Uterus (tissue), 4 donors: ENCODE results near the gene NREP. TPM values are rescaled to one million over a fixed set of nuclear protein-coding genes. Genes with fewer than 3 reads are reported as not detected.

Experiments
- DNase-seq, 2 donors: peaks; one replicate each; pipeline ENCODE4 v3.0.0-alpha.2; 2019 to 2020
- H3K27ac ChIP-seq, 2 donors: fragments of 200-600 bp; sonication (generic); 1 replicate in 1 of 2; 2 replicates in 1 of 2; pipeline ENCODE4 v1.5.1; 2016 to 2018
- H3K27me3 ChIP-seq, 2 donors: fragments of 200-600 bp; sonication (generic); one replicate each; pipeline ENCODE4 v1.5.1; 2018 to 2019; ENCODE audit warnings: control low read depth in 1 of 2
- H3K36me3 ChIP-seq, 2 donors: fragments of 200-600 bp; sonication (generic); one replicate each; pipeline ENCODE4 v1.5.1; 2019; ENCODE audit warnings: control low read depth in 1 of 2
- H3K4me1 ChIP-seq, 2 donors: fragments of 200-600 bp; sonication (generic); one replicate each; pipeline ENCODE4 v1.5.1; 2018 to 2019; ENCODE audit warnings: control low read depth in 1 of 2
- H3K4me3 ChIP-seq, 2 donors: fragments of 200-600 bp; sonication (generic); 1 replicate in 1 of 2; 2 replicates in 1 of 2; pipeline ENCODE4 v1.5.1; 2018 to 2019; ENCODE audit warnings: mild to moderate bottlenecking in 1 of 2
- H3K9me3 ChIP-seq, 2 donors: fragments of 200-600 bp; sonication (generic); one replicate each; pipeline ENCODE4 v1.5.1; 2019; ENCODE audit warnings: control low read depth in 1 of 2
- CTCF ChIP-seq, 4 experiments: fragments of 200-600 bp in 2 of 4; fragments of 450-650 bp in 2 of 4; sonication (generic) in 2 of 4; IDR thresholded peaks; one replicate each; pipeline ENCODE4 v1.5.1; 2016 to 2019; ENCODE audit warnings: antibody characterized with exemption in 4 of 4, mild to moderate bottlenecking in 2 of 4, moderate library complexity in 1 of 4
- POLR2A ChIP-seq, 2 donors: fragments of 450-650 bp; IDR thresholded peaks; one replicate each; pipeline ENCODE4 v1.6.1; 2016; ENCODE audit warnings: antibody characterized with exemption in 2 of 2, mild to moderate bottlenecking in 1 of 2, moderate library complexity in 1 of 2
- intact Hi-C: fragments of 100-400 bp; cut with DNase I; formaldehyde crosslinking; loops from one replicate; pipeline ENCODE4 v1.15.1; 2023; ENCODE audit warnings: low total_unique reads
- small RNA-seq: library from RNA; depleted of rRNA; stranded (forward); fragments of <200 nt; gene quantifications from one replicate; pipeline ENCODE3, GENCODE V24; 2016
- total RNA-seq, 4 donors: library from RNA; depleted of rRNA in 3 of 4; stranded (reverse); fragments of >200 nt in 3 of 4; gene quantifications; one replicate each; pipeline versions ENCODE4 v1.1.0 to v1.2.4, GENCODE V29; 2014 to 2023
- donor health status: DM: yes; HTN: yes; CAD: no.

NREP gene
- total RNA-seq, 4 donors from 2014 or later, result 21.4 to 779 (median 52.6) TPM

GRCh38 chr5:111682121-111682520 lies 74.9 kb downstream of the NREP start:
- H3K27me3 ChIP-seq, result no peaks in the 10 kb centered on the region
- intact Hi-C loops, result no loop called here
- peak overlapping the region in 1 of 2 donors; percentile 0 for H3K4me3 ChIP-seq
- TF ChIP-seq POLR2A (IDR thresholded peaks at IDR 0.05) (no peak), CTCF (IDR thresholded peaks at IDR 0.05) (no peak)
- H3K4me1 ChIP-seq, result peaks cover 0 to 9% of the 10 kb centered on the region in 2 donors
- H3K36me3 ChIP-seq, result no peaks in the 10 kb centered on the region
- DNase-seq, result no peak
- no peaks in the 10 kb centered on the region for H3K9me3 ChIP-seq
- H3K27ac ChIP-seq, result peak overlapping the region; percentile 58 to 69

GRCh38 chr5:111681414-111682120 lies 75.4 kb downstream of the NREP start:
- DNase-seq, result no peak
- Histone ChIP-seq H3K27me3 (no peaks in the 10 kb centered on the region), H3K36me3 (no peaks in the 10 kb centered on the region), H3K4me3 (peak overlapping the region in 1 of 2 donors; percentile 0), H3K27ac (peak overlapping the region; percentile 58 to 69), H3K4me1 (peaks cover 0 to 9% of the 10 kb centered on the region in 2 donors), H3K9me3 (no peaks in the 10 kb centered on the region)
- TF ChIP-seq POLR2A (IDR thresholded peaks at IDR 0.05), result no peak
- no peak for TF ChIP-seq CTCF (IDR thresholded peaks at IDR 0.05)
- intact Hi-C loops, result no loop called here

GRCh38 chr5:111680737-111681413 lies 76.1 kb downstream of the NREP start:
- Histone ChIP-seq H3K27ac (peak overlapping the region; percentile 58 to 69), H3K4me1 (peaks cover 0 to 9% of the 10 kb centered on the region in 2 donors), H3K9me3 (no peaks in the 10 kb centered on the region), H3K27me3 (no peaks in the 10 kb centered on the region), H3K4me3 (no peak overlapping the region), H3K36me3 (no peaks in the 10 kb centered on the region)
- peak; percentile 67 to 78 for DNase-seq
- no peak for TF ChIP-seq CTCF (IDR thresholded peaks at IDR 0.05)
- no peak for TF ChIP-seq POLR2A (IDR thresholded peaks at IDR 0.05)
- intact Hi-C loops, result no loop called here

GRCh38 chr5:111679611-111680010 lies 77.4 kb downstream of the NREP start:
- H3K27me3 ChIP-seq, result no peaks in the 10 kb centered on the region
- H3K4me1 ChIP-seq, result peaks cover 0 to 9% of the 10 kb centered on the region in 2 donors
- no peak for TF ChIP-seq CTCF (IDR thresholded peaks at IDR 0.05)
- TF ChIP-seq POLR2A (IDR thresholded peaks at IDR 0.05), result no peak
- no peaks in the 10 kb centered on the region for H3K9me3 ChIP-seq
- DNase-seq, result no peak
- H3K27ac ChIP-seq, result no peak overlapping the region
- no peak overlapping the region for H3K4me3 ChIP-seq
- intact Hi-C loops, result no loop called here
- no peaks in the 10 kb centered on the region for H3K36me3 ChIP-seq

Small RNA genes within 50 kb of the gene (small RNA-seq; reads per million reads assigned to genes)
- gene RN7SKP57, result not detected

Other genes with a start within 250 kb of the NREP start
- 10 to 100 TPM in 2 of 4 donors, 1 to 10 TPM in 2; 2.3 to 98.0 (median 9.9) TPM for gene STARD4, start 244.7 kb downstream of the NREP start, total RNA-seq